Mesendoderm (in vitro differentiated cells): Measurements from ENCODE around the gene GCLM.

Source experiments
- DNase-seq: peaks from one replicate; pipeline ENCODE4 v3.0.0; 2013
- H2AK5ac ChIP-seq: 2 replicates; pipeline ENCODE4 v1.6.1; 2013; ENCODE audit warnings: low read length, inconsistent platforms
- H2BK120ac ChIP-seq: 2 replicates; pipeline ENCODE4 v1.6.1; 2013; ENCODE audit warnings: low read depth, mild to moderate bottlenecking, low read length, moderate library complexity, mixed read lengths
- H2BK15ac ChIP-seq: replicated peaks from 2 replicates; pipeline ENCODE4 v1.6.1; 2013; ENCODE audit warnings: low read depth, mild to moderate bottlenecking, moderate library complexity
- H2BK5ac ChIP-seq: 2 replicates; pipeline ENCODE4 v1.6.1; 2013; ENCODE audit warnings: low read length, inconsistent platforms
- H3K18ac ChIP-seq: 2 replicates; pipeline ENCODE4 v1.6.1; 2013; ENCODE audit warnings: mild to moderate bottlenecking, low read length, mixed read lengths
- H3K23ac ChIP-seq: one replicate; pipeline ENCODE4 v1.6.1; 2013; ENCODE audit warnings: low read length
- H3K27ac ChIP-seq: 2 replicates; pipeline ENCODE4 v1.5.1; 2013; ENCODE audit warnings: low read depth, mild to moderate bottlenecking, inconsistent platforms, low read length, moderate library complexity
- H3K27me3 ChIP-seq: 2 replicates; pipeline ENCODE4 v1.6.1; 2013; ENCODE audit warnings: low read length, control low read depth, mild to moderate bottlenecking, inconsistent platforms; ENCODE audit not compliant: insufficient read depth, poor library complexity
- H3K36me3 ChIP-seq: 2 replicates; pipeline ENCODE4 v1.6.1; 2013; ENCODE audit warnings: low read length, inconsistent platforms; ENCODE audit not compliant: control insufficient read depth, insufficient read depth
- H3K4ac ChIP-seq: one replicate; pipeline ENCODE4 v1.6.1; 2013; ENCODE audit warnings: low read depth, mild to moderate bottlenecking, low read length, moderate library complexity
- H3K4me1 ChIP-seq: 2 replicates; pipeline ENCODE4 v1.6.1; 2013; ENCODE audit warnings: low read depth, low read length, inconsistent platforms; ENCODE audit not compliant: control insufficient read depth
- H3K4me2 ChIP-seq: 2 replicates; pipeline ENCODE4 v1.6.1; 2013; ENCODE audit warnings: low read length
- H3K4me3 ChIP-seq: 2 replicates; pipeline ENCODE4 v1.5.1; 2013; ENCODE audit warnings: mild to moderate bottlenecking, low read length
- H3K56ac ChIP-seq: one replicate; pipeline ENCODE4 v1.6.1; 2013; ENCODE audit warnings: low read length
- H3K79me1 ChIP-seq: 2 replicates; pipeline ENCODE4 v1.6.1; 2013; ENCODE audit warnings: low read length, inconsistent platforms
- H3K79me2 ChIP-seq: 2 replicates; pipeline ENCODE4 v1.6.1; 2013; ENCODE audit warnings: mild to moderate bottlenecking, low read length; ENCODE audit not compliant: control insufficient read depth, insufficient read depth
- H3K9ac ChIP-seq: 2 replicates; pipeline ENCODE4 v1.6.1; 2013; ENCODE audit warnings: low read length, inconsistent platforms
- H4K5ac ChIP-seq: one replicate; pipeline ENCODE4 v1.6.1; 2013; ENCODE audit warnings: low read length
- H4K8ac ChIP-seq: one replicate; pipeline ENCODE4 v1.6.1; 2013; ENCODE audit warnings: low read depth, mild to moderate bottlenecking, control low read depth, low read length, moderate library complexity
- WGBS: extraction: QIAGEN DNeasy Blood & Tissue Kit; methylation state at CpG from one replicate; pipeline ENCODE4 v1.1.7; 2013; ENCODE audit warnings: low lambda C conversion rate, missing lambda C conversion rate; ENCODE audit not compliant: insufficient coverage; ENCODE audit errors: extremely low coverage; 5-methylcytosine and 5-hydroxymethylcytosine counted together

The GCLM gene

DNA sequence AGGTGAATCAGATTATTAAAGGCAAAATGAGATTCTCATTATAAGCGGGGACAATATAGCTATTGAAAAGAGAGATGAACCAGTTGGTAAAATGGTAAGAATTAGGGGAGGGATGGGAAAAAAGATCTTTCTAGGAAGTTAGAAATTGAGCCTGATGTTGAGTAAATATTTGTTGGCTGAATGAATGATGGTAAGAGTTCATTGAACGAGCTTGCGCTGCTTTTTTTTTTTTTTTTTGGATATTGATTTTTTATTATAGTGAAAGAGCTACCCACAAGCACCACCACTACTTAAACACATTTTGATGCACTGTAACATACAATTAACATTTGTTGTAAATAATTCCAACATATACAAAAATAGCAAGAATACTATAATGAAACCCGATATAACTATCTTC lies 1.1 kb upstream of the GCLM start:
- WGBS: 100% methylated on average over 1 of the region's 4 CpGs
- no peak overlapping the region for H2AK5ac ChIP-seq
- no peak overlapping the region for H3K18ac ChIP-seq
- no peak overlapping the region for H4K8ac ChIP-seq
- no peak overlapping the region for H2BK15ac ChIP-seq
- H3K27me3 ChIP-seq: no peaks in the 10 kb centered on the region
- no peak overlapping the region for H4K5ac ChIP-seq
- no peak overlapping the region for H3K23ac ChIP-seq
- H2BK5ac ChIP-seq: no peak overlapping the region
- H2BK120ac ChIP-seq: no peak overlapping the region
- H3K4ac ChIP-seq: no peak overlapping the region
- H3K4me1 ChIP-seq: no peaks in the 10 kb centered on the region
- no peak overlapping the region for H3K4me3 ChIP-seq
- peaks cover 5% of the 10 kb centered on the region for H3K79me2 ChIP-seq
- no peak overlapping the region for H3K27ac ChIP-seq
- DNase-seq: no peak
- H3K36me3 ChIP-seq: no peaks in the 10 kb centered on the region
- no peak overlapping the region for H3K4me2 ChIP-seq
- peaks cover 7% of the 10 kb centered on the region for H3K79me1 ChIP-seq
- no peak overlapping the region for H3K56ac ChIP-seq
- H3K9ac ChIP-seq: no peak overlapping the region

DNA sequence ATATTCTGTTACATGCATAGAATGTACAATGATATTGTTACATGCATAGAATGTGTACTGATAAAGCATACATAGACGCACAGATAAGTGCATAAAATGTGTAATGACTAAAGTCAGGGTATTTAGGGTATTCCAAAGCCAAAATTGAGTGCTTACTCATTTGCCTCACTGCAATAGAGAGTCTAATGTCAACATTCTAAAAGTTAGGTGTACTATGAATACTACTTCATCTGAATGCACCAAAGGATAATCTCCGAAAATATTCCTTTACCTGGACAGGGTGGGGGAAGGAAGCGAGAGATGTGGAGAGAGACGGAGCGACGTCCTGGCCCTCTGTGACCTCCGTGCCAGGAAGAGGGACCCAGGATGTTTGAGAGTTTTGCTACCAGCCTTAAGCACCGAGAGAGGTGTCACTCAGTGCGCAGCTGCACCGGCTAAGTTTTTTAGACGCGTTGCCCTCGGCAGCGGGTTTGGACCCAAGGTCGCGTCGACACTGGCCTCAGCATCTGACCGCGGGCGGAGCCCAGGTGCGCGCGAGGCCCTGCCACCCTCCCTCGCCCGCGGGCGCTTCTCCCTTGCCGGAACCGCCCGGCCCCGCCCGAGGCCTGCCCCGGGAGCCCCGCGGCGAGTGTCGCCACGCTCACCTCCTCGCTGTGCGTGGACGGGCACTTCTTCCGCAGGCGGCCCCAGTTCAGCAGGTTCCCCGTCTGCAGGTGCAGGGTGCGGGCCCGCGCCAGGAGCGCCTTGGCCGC lies 660 bp downstream of the GCLM start:
- Histone ChIP-seq H3K9ac (peak overlapping the region; percentile 84), H3K27ac (peak overlapping the region; percentile 83)
- DNase-seq: peak; percentile 49

DNA sequence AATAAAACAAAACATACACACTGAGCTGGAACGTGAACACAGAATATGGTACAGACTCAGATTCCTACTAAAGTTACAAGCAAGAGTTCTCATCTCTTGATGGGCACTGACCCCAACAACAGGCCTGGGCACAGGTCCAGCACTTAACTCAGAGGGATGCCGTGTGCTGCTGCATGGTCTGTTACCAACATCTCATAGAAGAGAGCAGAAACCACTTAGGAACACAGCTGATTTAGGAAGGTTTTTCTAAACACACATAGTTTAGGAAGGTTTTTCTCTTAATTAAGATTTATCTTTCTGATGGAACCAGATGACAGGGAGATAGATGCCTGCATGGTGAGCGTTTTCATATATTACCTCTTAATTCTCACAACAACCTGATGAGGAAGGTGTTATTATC lies 1.5 kb downstream of the GCLM start:
- Histone ChIP-seq H4K5ac (no peak overlapping the region), H3K79me1 (peaks cover 7% of the 10 kb centered on the region), H2AK5ac (no peak overlapping the region), H3K4ac (no peak overlapping the region), H3K23ac (no peak overlapping the region), H2BK15ac (no peak overlapping the region), H3K36me3 (no peaks in the 10 kb centered on the region), H3K79me2 (peaks cover 5% of the 10 kb centered on the region), H3K27ac (no peak overlapping the region), H2BK5ac (no peak overlapping the region), H3K27me3 (no peaks in the 10 kb centered on the region), H3K56ac (peak overlapping the region; percentile 60), H3K4me2 (peak overlapping the region; percentile 15), H2BK120ac (no peak overlapping the region), H3K4me1 (no peaks in the 10 kb centered on the region), H3K4me3 (no peak overlapping the region), H3K9ac (peak overlapping the region; percentile 42), H3K18ac (no peak overlapping the region), H4K8ac (no peak overlapping the region)
- no peak for DNase-seq
- WGBS: no CpG with 5 or more reads among the region's 3 CpGs

More for the DNA sequence above, 660 bp downstream of the GCLM start:
- peak overlapping the region; percentile 85 for H3K4ac ChIP-seq
- WGBS: no CpG with 5 or more reads among the region's 49 CpGs
- no peak overlapping the region for H2BK15ac ChIP-seq
- H2BK5ac ChIP-seq: no peak overlapping the region
- H3K4me2 ChIP-seq: peak overlapping the region; percentile 88
- H3K56ac ChIP-seq: peak overlapping the region; percentile 91
- H3K79me2 ChIP-seq: peaks cover 5% of the 10 kb centered on the region
- no peak overlapping the region for H2AK5ac ChIP-seq
- peak overlapping the region; percentile 91 for H3K23ac ChIP-seq
- no peak overlapping the region for H2BK120ac ChIP-seq
- peak overlapping the region; percentile 86 for H3K18ac ChIP-seq
- no peaks in the 10 kb centered on the region for H3K4me1 ChIP-seq
- H4K8ac ChIP-seq: no peak overlapping the region
- H3K36me3 ChIP-seq: no peaks in the 10 kb centered on the region
- no peaks in the 10 kb centered on the region for H3K27me3 ChIP-seq
- H3K79me1 ChIP-seq: peaks cover 7% of the 10 kb centered on the region
- no peak overlapping the region for H4K5ac ChIP-seq
- peak overlapping the region; percentile 82 for H3K4me3 ChIP-seq

GRCh38 chr1:93906480-93906879 lies 2.8 kb downstream of the GCLM start:
- no peak overlapping the region for H3K4me2 ChIP-seq
- no peak overlapping the region for H3K23ac ChIP-seq
- no peaks in the 10 kb centered on the region for H3K27me3 ChIP-seq
- no peak overlapping the region for H4K5ac ChIP-seq
- no peak overlapping the region for H2BK5ac ChIP-seq
- peaks cover 7% of the 10 kb centered on the region for H3K79me1 ChIP-seq
- H3K27ac ChIP-seq: no peak overlapping the region
- H3K4ac ChIP-seq: no peak overlapping the region
- H4K8ac ChIP-seq: no peak overlapping the region
- H2BK15ac ChIP-seq: no peak overlapping the region
- no CpG with 5 or more reads among the region's 3 CpGs for WGBS
- H2BK120ac ChIP-seq: no peak overlapping the region
- no peak overlapping the region for H2AK5ac ChIP-seq
- H3K56ac ChIP-seq: no peak overlapping the region
- no peak for DNase-seq
- H3K4me1 ChIP-seq: no peaks in the 10 kb centered on the region
- peaks cover 5% of the 10 kb centered on the region for H3K79me2 ChIP-seq
- H3K18ac ChIP-seq: no peak overlapping the region
- H3K4me3 ChIP-seq: no peak overlapping the region
- H3K36me3 ChIP-seq: no peaks in the 10 kb centered on the region
- no peak overlapping the region for H3K9ac ChIP-seq

GRCh38 chr1:93905734-93906133 lies 3.5 kb downstream of the GCLM start:
- Histone ChIP-seq H3K4me1 (no peaks in the 10 kb centered on the region), H2BK15ac (no peak overlapping the region), H3K79me2 (peaks cover 5% of the 10 kb centered on the region), H3K18ac (no peak overlapping the region), H3K79me1 (peaks cover 7% of the 10 kb centered on the region), H3K4me3 (no peak overlapping the region), H3K56ac (no peak overlapping the region), H3K9ac (no peak overlapping the region), H2BK120ac (no peak overlapping the region), H4K8ac (no peak overlapping the region), H3K27me3 (no peaks in the 10 kb centered on the region), H3K36me3 (no peaks in the 10 kb centered on the region), H2BK5ac (no peak overlapping the region), H3K27ac (no peak overlapping the region), H4K5ac (no peak overlapping the region), H3K23ac (no peak overlapping the region), H3K4ac (no peak overlapping the region), H2AK5ac (no peak overlapping the region), H3K4me2 (no peak overlapping the region)
- WGBS: no CpG with 5 or more reads among the region's 2 CpGs
- DNase-seq: no peak

GRCh38 chr1:93905051-93905450 lies 4.2 kb downstream of the GCLM start:
- H3K4ac ChIP-seq: no peak overlapping the region

More at GRCh38 chr1:93905051-93905450, 4.2 kb downstream of the GCLM start:
- Histone ChIP-seq H4K5ac (no peak overlapping the region), H3K9ac (no peak overlapping the region), H3K23ac (no peak overlapping the region), H3K36me3 (no peaks in the 10 kb centered on the region), H3K79me1 (peaks cover 7% of the 10 kb centered on the region), H3K27ac (no peak overlapping the region), H3K18ac (no peak overlapping the region), H2AK5ac (no peak overlapping the region), H3K4me2 (no peak overlapping the region), H3K4me1 (no peaks in the 10 kb centered on the region), H3K79me2 (peaks cover 5% of the 10 kb centered on the region), H3K27me3 (no peaks in the 10 kb centered on the region), H3K56ac (no peak overlapping the region), H2BK15ac (no peak overlapping the region), H3K4me3 (no peak overlapping the region), H2BK5ac (no peak overlapping the region), H2BK120ac (no peak overlapping the region), H4K8ac (no peak overlapping the region)
- no peak for DNase-seq
- no CpG with 5 or more reads among the region's 1 CpG for WGBS
